Endodermal cell (in vitro differentiated cells): Measurements from ENCODE around the gene CDCP2. TPM values are rescaled to one million over a fixed set of nuclear protein-coding genes. Genes with fewer than 3 reads are reported as not detected.

ENCODE experiments used
- DNase-seq: peaks from one replicate; pipeline ENCODE4 v3.0.0-alpha.2; 2017
- H3K27ac ChIP-seq: 2 replicates; pipeline ENCODE4 v1.5.1; 2013; ENCODE audit warnings: mild to moderate bottlenecking, low read depth, low read length, moderate library complexity
- H3K27me3 ChIP-seq: 2 replicates; pipeline ENCODE4 v1.6.1; 2013; ENCODE audit warnings: mild to moderate bottlenecking, low read length, moderate library complexity; ENCODE audit not compliant: insufficient read depth, control insufficient read depth, poor library complexity, severe bottlenecking
- H3K36me3 ChIP-seq: 2 replicates; pipeline ENCODE4 v1.7.0; 2013; ENCODE audit warnings: mild to moderate bottlenecking, low read length, moderate library complexity; ENCODE audit not compliant: control insufficient read depth, insufficient read depth
- H3K4me1 ChIP-seq: one replicate; pipeline ENCODE4 v1.7.0; 2013; ENCODE audit warnings: low read length; ENCODE audit not compliant: control insufficient read depth, insufficient read depth
- H3K4me3 ChIP-seq: 2 replicates; pipeline ENCODE4 v1.5.1; 2013; ENCODE audit warnings: mild to moderate bottlenecking, low read length, moderate library complexity
- H3K9ac ChIP-seq: 2 replicates; pipeline ENCODE4 v1.6.1; 2013; ENCODE audit warnings: mild to moderate bottlenecking, low read length, moderate library complexity; ENCODE audit not compliant: poor library complexity, severe bottlenecking; ENCODE audit errors: extremely low read depth
- H3K9me3 ChIP-seq: 2 replicates; pipeline ENCODE4 v1.6.1; 2013; ENCODE audit warnings: mild to moderate bottlenecking, low read length, moderate library complexity; ENCODE audit not compliant: control insufficient read depth
- H3K27ac Mint-ChIP-seq: 2 replicates; pipeline ENCODE4 v1.8.0; 2020; ENCODE audit warnings: mixed read lengths
- H3K27me3 Mint-ChIP-seq: 2 replicates; pipeline ENCODE4 v1.8.0; 2021; ENCODE audit warnings: mild to moderate bottlenecking, mixed read lengths; ENCODE audit not compliant: insufficient read depth
- H3K36me3 Mint-ChIP-seq: 2 replicates; pipeline ENCODE4 v1.8.0; 2020; ENCODE audit warnings: low read depth, mixed read lengths
- H3K4me1 Mint-ChIP-seq: 2 replicates; pipeline ENCODE4 v1.8.0; 2020; ENCODE audit warnings: mixed read lengths
- H3K4me3 Mint-ChIP-seq: 2 replicates; pipeline ENCODE4 v1.8.0; 2020; ENCODE audit warnings: mild to moderate bottlenecking, moderate library complexity, mixed read lengths
- H3K9me3 Mint-ChIP-seq: 2 replicates; pipeline ENCODE4 v1.8.0; 2020; ENCODE audit warnings: mild to moderate bottlenecking, mixed read lengths
- CTCF ChIP-seq: fragments of 200-600 bp; sonication (generic); conservative IDR thresholded peaks from 2 replicates; pipeline ENCODE4 v1.5.0; 2021; ENCODE audit warnings: antibody characterized with exemption, mild to moderate bottlenecking
- WGBS, 2 experiments: methylation state at CpG; one replicate each; pipeline versions ENCODE4 v1.1.5 to v1.1.7; 2013; ENCODE audit warnings: missing lambda C conversion rate in 2 of 2, mixed read lengths in 1 of 2; ENCODE audit not compliant: insufficient coverage in 1 of 2, insufficient read length in 1 of 2; 5-methylcytosine and 5-hydroxymethylcytosine counted together
- total RNA-seq, 2 donors: library from RNA; stranded (reverse); fragmentation: NEBNext Ultra II Directional in 1 of 2; extraction: Animal tissue kit (Norgen Biotek cat#: 25700) in 1 of 2; gene quantifications; 2 replicates in 1 of 2; 3 replicates in 1 of 2; pipeline ENCODE4 v1.2.1, GENCODE V29; 2021

Gene CDCP2
- total RNA-seq, 2 donors from 2014 or later = not detected

GRCh38 chr1:54199151-54199764 is 46.5 kb upstream of the CDCP2 start:
- H3K4me1 Mint-ChIP-seq = peaks cover 18% of the 10 kb centered on the region
- peaks cover 4% of the 10 kb centered on the region for H3K36me3 Mint-ChIP-seq
- DNase-seq = no peak
- no peaks in the 10 kb centered on the region for H3K9me3 Mint-ChIP-seq
- no peaks in the 10 kb centered on the region for H3K27me3 Mint-ChIP-seq
- Histone ChIP-seq H3K4me3 (peak overlapping the region; percentile 86), H3K36me3 (peaks cover 13% of the 10 kb centered on the region), H3K27me3 (no peaks in the 10 kb centered on the region), H3K27ac (no peak overlapping the region), H3K9ac (peak overlapping the region; percentile 5), H3K9me3 (no peaks in the 10 kb centered on the region), H3K4me1 (peaks cover 3% of the 10 kb centered on the region)
- peak overlapping the region; percentile 91 for H3K27ac Mint-ChIP-seq
- TF ChIP-seq CTCF = no peak
- H3K4me3 Mint-ChIP-seq = peak overlapping the region; percentile 93
- 27 to 28% methylated on average over 8 to 17 of the region's 17 CpGs for WGBS, 2 experiments

- H3K36me3 Mint-ChIP-seq = peaks cover 6% of the 10 kb centered on the region
- Histone ChIP-seq H3K36me3 (no peaks in the 10 kb centered on the region), H3K27ac (no peak overlapping the region), H3K27me3 (no peaks in the 10 kb centered on the region), H3K9me3 (no peaks in the 10 kb centered on the region), H3K9ac (no peak overlapping the region), H3K4me1 (no peaks in the 10 kb centered on the region), H3K4me3 (no peak overlapping the region)
- WGBS, 2 experiments = 93 to 98% methylated on average over 3 to 5 of the region's 5 CpGs
- no peaks in the 10 kb centered on the region for H3K9me3 Mint-ChIP-seq
- no peak for TF ChIP-seq CTCF
- no peaks in the 10 kb centered on the region for H3K27me3 Mint-ChIP-seq
- H3K4me3 Mint-ChIP-seq = no peak overlapping the region
- H3K4me1 Mint-ChIP-seq = no peaks in the 10 kb centered on the region
- H3K27ac Mint-ChIP-seq = no peak overlapping the region
- no peak for DNase-seq
These were observed 40.7 kb upstream of the CDCP2 start for GRCh38 chr1:54193453-54193852.

GRCh38 chr1:54191525-54191924 is 38.7 kb upstream of the CDCP2 start:
- no peak for DNase-seq
- Histone ChIP-seq H3K4me1 (no peaks in the 10 kb centered on the region), H3K4me3 (no peak overlapping the region), H3K27me3 (no peaks in the 10 kb centered on the region), H3K9me3 (no peaks in the 10 kb centered on the region), H3K9ac (no peak overlapping the region), H3K36me3 (no peaks in the 10 kb centered on the region), H3K27ac (no peak overlapping the region)
- WGBS, 2 experiments = 50% methylated on average over 1 of the region's 1 CpG
- H3K4me3 Mint-ChIP-seq = no peak overlapping the region
- H3K27ac Mint-ChIP-seq = no peak overlapping the region
- no peaks in the 10 kb centered on the region for H3K9me3 Mint-ChIP-seq
- H3K4me1 Mint-ChIP-seq = no peaks in the 10 kb centered on the region
- TF ChIP-seq CTCF = no peak
- H3K27me3 Mint-ChIP-seq = no peaks in the 10 kb centered on the region
- peaks cover 6% of the 10 kb centered on the region for H3K36me3 Mint-ChIP-seq
